Epithelial cell of umbilical artery (primary cell): Measurements from ENCODE around the gene APOBEC3G. TPM values are rescaled to one million over a fixed set of nuclear protein-coding genes. Genes with fewer than 3 reads are reported as not detected.

ENCODE experiments used
- total RNA-seq: library from RNA; depleted of rRNA; stranded (reverse); fragments of >200 nt; gene quantifications from 2 replicates; pipeline ENCODE4 v1.2.3, GENCODE V29; 2014

Gene APOBEC3G
- total RNA-seq: 2.9 and 17.6 TPM in 2 replicates

DNA sequence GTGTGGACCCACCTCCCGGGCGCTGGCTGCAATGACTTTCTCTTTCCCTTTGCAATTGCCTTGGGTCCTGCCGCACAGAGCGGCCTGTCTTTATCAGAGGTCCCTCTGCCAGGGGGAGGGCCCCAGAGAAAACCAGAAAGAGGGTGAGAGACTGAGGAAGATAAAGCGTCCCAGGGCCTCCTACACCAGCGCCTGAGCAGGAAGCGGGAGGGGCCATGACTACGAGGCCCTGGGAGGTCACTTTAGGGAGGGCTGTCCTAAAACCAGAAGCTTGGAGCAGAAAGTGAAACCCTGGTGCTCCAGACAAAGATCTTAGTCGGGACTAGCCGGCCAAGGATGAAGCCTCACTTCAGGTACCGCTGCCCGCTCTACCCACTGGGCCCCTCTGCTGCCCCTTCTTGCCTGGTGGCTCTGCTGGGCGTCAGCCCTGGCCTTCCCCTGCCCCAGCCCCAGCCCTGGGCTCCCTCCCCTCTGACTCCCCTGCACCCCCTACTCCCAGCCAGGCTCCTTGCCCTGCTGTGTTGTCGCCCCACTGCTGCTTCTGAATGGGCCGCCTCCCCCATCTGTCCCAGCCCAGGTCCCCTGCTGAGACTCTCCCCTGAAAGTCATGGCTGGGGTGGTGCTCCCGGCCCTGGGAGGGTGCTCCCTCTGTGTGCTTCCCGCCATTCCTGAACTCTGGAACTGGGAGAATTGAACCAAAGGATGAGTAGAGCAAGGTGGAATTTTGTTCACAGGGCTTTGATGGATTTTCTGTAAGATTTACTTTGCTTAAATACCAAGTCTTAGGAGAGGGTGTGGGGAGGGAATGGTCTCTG is at the start of gene APOBEC3G:
APOBEC3G (plus strand) TSS at position 250 of the 815 bp plus-strand sequence; CDS start at position 337, 87 bp downstream.

DNA sequence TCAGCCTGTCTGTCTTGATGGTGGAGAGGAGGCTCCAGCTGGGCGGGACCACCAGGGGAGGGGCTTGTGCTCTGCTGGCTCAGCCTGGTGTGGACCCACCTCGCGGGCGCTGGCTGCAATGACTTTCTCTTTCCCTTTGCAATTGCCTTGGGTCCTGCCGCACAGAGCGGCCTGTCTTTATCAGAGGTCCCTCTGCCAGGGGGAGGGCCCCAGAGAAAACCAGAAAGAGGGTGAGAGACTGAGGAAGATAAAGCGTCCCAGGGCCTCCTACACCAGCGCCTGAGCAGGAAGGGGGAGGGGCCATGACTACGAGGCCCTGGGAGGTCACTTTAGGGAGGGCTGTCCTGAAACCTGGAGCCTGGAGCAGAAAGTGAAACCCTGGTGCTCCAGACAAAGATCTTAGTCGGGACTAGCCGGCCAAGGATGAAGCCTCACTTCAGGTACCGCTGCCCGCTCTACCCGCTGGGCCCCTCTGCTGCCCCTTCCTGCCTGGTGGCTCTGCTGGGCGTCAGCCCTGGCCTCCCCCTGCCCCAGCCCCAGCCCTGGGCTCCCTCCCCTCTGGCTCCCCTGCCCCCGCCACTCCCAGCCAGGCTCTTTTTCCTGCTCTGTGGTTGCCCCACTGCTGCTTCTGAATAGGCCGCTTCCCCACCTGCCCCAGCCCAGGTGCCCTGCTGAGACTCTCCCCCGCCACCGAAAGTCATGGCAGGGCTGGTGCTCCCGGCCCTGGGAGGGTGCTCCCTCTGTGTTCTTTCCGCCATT is 36.4 kb upstream of the APOBEC3G start, which contains the start of gene APOBEC3F:
APOBEC3F (plus strand) TSS at position 327 of the 759 bp plus-strand sequence; CDS start at position 424, 97 bp downstream.

DNA sequence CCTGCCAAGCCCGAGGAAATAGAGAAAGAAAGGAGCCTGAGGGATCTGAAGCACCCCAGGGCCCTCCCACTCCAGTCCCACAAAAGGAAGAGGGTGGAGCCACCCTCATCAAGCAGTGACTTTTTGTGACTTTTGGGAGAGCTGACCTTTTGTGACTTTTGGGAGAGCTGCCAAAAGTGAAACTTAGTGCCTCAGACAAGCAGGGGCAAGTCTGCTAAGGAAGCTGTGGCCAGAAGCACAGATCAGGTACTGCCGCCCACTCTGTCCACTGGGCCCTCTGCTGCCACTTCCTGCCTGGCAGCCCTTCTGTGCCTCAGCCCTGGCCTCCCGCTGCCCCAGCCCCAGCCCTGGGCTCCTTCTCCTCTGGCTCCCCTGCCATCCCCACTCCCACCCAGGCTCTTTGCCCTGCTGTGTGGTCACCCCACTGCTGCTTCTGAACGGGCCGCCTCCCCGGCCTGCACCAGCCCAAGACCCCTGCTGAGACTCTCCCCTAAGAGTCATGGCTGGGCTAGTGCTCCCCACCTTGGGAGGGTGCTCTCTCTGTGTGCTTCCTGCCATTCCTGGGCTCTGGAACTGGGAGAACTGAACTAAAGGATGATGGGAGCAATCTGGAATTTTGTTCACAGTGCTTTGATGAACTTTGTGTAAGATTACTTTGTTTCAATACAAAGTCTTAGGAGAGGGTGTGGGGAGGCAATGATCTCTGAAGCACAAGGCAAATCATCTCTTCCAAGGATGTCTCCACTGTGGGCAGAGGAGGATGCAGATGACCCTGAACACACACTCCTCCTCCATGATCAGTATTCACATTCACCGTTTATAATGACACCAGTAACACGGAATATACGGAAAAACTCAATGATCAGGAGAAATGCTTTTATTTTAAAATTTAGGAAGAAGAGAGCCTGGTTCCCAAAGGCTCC is 20.3 kb downstream of the APOBEC3G start, which contains the start of gene APOBEC3H:
APOBEC3H (plus strand) TSS at position 147 of the 923 bp plus-strand sequence. CDS start 3,035 bp downstream, outside the sequence.

Other genes starting within 250 kb of the APOBEC3G start
- 0.32 and 0.46 TPM in 2 replicates for gene NPTXR, start 233.2 kb upstream of the APOBEC3G start, total RNA-seq
- gene CBX6, start 205.1 kb upstream of the APOBEC3G start, total RNA-seq: 28.3 and 31.6 TPM in 2 replicates
- gene APOBEC3A, start 119.7 kb upstream of the APOBEC3G start, total RNA-seq: not detected in 2 replicates
- gene APOBEC3B, start 94.9 kb upstream of the APOBEC3G start, total RNA-seq: 2.3 and 3.5 TPM in 2 replicates
- gene APOBEC3C, start 63.0 kb upstream of the APOBEC3G start, total RNA-seq: 1.3 and 1.7 TPM in 2 replicates
- gene APOBEC3D, start 56.1 kb upstream of the APOBEC3G start, total RNA-seq: 1.4 and 1.9 TPM in 2 replicates
- 4.5 and 5.2 TPM in 2 replicates for gene APOBEC3F, start 36.4 kb upstream of the APOBEC3G start, total RNA-seq
- gene APOBEC3H, start 20.0 kb downstream of the APOBEC3G start, total RNA-seq: 0.32 TPM in 1 of 2 replicates, not detected in the other
- 1.3 and 3.2 TPM in 2 replicates for gene CBX7, start 75.4 kb downstream of the APOBEC3G start, total RNA-seq
- 43.6 and 51.0 TPM in 2 replicates for gene PDGFB, start 167.7 kb downstream of the APOBEC3G start, total RNA-seq
- gene RPL3, start 242.3 kb downstream of the APOBEC3G start, total RNA-seq: 1,675 and 4,052 TPM in 2 replicates